HFFc6 (cell line): ENCODE measurements around the gene IL17RD. TPM values are rescaled to one million over a fixed set of nuclear protein-coding genes. Genes with fewer than 3 reads are reported as not detected.

Experiments used
- DNase-seq: peaks from one replicate; pipeline ENCODE4 v3.0.0-alpha.2; 2018
- H3K27ac Mint-ChIP-seq: 2 replicates; pipeline ENCODE4 v1.8.0; 2020; ENCODE audit warnings: mild to moderate bottlenecking, mixed read lengths
- H3K27me3 Mint-ChIP-seq: 2 replicates; pipeline ENCODE4 v1.8.0; 2021; ENCODE audit warnings: mild to moderate bottlenecking, moderate library complexity, mixed read lengths; ENCODE audit not compliant: insufficient read depth
- H3K36me3 Mint-ChIP-seq: 2 replicates; pipeline ENCODE4 v1.8.0; 2021; ENCODE audit warnings: low read depth, mixed read lengths
- H3K4me1 Mint-ChIP-seq: 2 replicates; pipeline ENCODE4 v1.8.0; 2020; ENCODE audit warnings: low read depth, mixed read lengths
- H3K4me3 Mint-ChIP-seq: 2 replicates; pipeline ENCODE4 v1.8.0; 2020; ENCODE audit warnings: mild to moderate bottlenecking, moderate library complexity, mixed read lengths
- H3K9me3 Mint-ChIP-seq: 2 replicates; pipeline ENCODE4 v1.8.0; 2020; ENCODE audit warnings: mild to moderate bottlenecking, mixed read lengths
- CTCF ChIP-seq: fragments of 200-600 bp; sonication (generic); IDR thresholded peaks from 2 replicates; pipeline ENCODE4 v1.5.0; 2021; ENCODE audit warnings: antibody characterized with exemption, mild to moderate bottlenecking
- total RNA-seq, 6 experiments: library from RNA; stranded (reverse); fragmentation: NEBNext Ultra II Directional; extraction: Animal tissue kit (Norgen Biotek cat#: 25700); gene quantifications; 2 replicates in 1 of 6; 3 replicates in 5 of 6; pipeline ENCODE4 v1.2.3, GENCODE V29; 2021

The IL17RD gene
- total RNA-seq, 6 experiments from 2014 or later, result 0.05 to 0.26 (median 0.13) TPM; not detected in 2

- H3K9me3 Mint-ChIP-seq, result no peaks in the 10 kb centered on the region
- peaks cover 49% of the 10 kb centered on the region for H3K27me3 Mint-ChIP-seq
- TF ChIP-seq CTCF, result peak; percentile 10; the same call in 1 of the 2 replicates
- no peaks in the 10 kb centered on the region for H3K36me3 Mint-ChIP-seq
- no peak overlapping the region for H3K27ac Mint-ChIP-seq
- no peak for DNase-seq
- H3K4me1 Mint-ChIP-seq, result no peaks in the 10 kb centered on the region
- H3K4me3 Mint-ChIP-seq, result peak overlapping the region; percentile 10; the same call in 1 of the 2 replicates
These were observed 86.3 kb downstream of the IL17RD start for GRCh38 chr3:57078635-57079473.

- no peaks in the 10 kb centered on the region for H3K4me1 Mint-ChIP-seq
- no peak for DNase-seq
- no peak overlapping the region for H3K27ac Mint-ChIP-seq
These were observed 86.9 kb downstream of the IL17RD start for GRCh38 chr3:57078344-57078634.

GRCh38 chr3:57077630-57078343, 87.4 kb downstream of the IL17RD start:
- no peak overlapping the region for H3K27ac Mint-ChIP-seq
- DNase-seq, result no peak
- no peaks in the 10 kb centered on the region for H3K36me3 Mint-ChIP-seq
- H3K4me3 Mint-ChIP-seq, result no peak overlapping the region
- H3K4me1 Mint-ChIP-seq, result no peaks in the 10 kb centered on the region
- peaks cover 52% of the 10 kb centered on the region for H3K27me3 Mint-ChIP-seq
- no peak for TF ChIP-seq CTCF
- H3K9me3 Mint-ChIP-seq, result no peaks in the 10 kb centered on the region

More at GRCh38 chr3:57078344-57078634, 86.9 kb downstream of the IL17RD start:
- no peak for TF ChIP-seq CTCF
- Mint-ChIP-seq H3K9me3 (no peaks in the 10 kb centered on the region), H3K4me3 (no peak overlapping the region), H3K36me3 (no peaks in the 10 kb centered on the region), H3K27me3 (peaks cover 50% of the 10 kb centered on the region)

GRCh38 chr3:57076422-57076951, 88.7 kb downstream of the IL17RD start:
- no peaks in the 10 kb centered on the region for H3K9me3 Mint-ChIP-seq
- H3K4me3 Mint-ChIP-seq, result no peak overlapping the region
- no peaks in the 10 kb centered on the region for H3K4me1 Mint-ChIP-seq
- TF ChIP-seq CTCF, result no peak
- peaks cover 48% of the 10 kb centered on the region for H3K27me3 Mint-ChIP-seq
- no peak overlapping the region for H3K27ac Mint-ChIP-seq
- H3K36me3 Mint-ChIP-seq, result no peaks in the 10 kb centered on the region
- no peak for DNase-seq

GRCh38 chr3:57074135-57074534, 91.0 kb downstream of the IL17RD start:
- no peak overlapping the region for H3K27ac Mint-ChIP-seq
- DNase-seq, result no peak
- peaks cover 3% of the 10 kb centered on the region for H3K4me1 Mint-ChIP-seq
- TF ChIP-seq CTCF, result no peak
- H3K9me3 Mint-ChIP-seq, result no peaks in the 10 kb centered on the region
- H3K27me3 Mint-ChIP-seq, result peaks cover 35% of the 10 kb centered on the region
- H3K4me3 Mint-ChIP-seq, result no peak overlapping the region
- no peaks in the 10 kb centered on the region for H3K36me3 Mint-ChIP-seq
